GM10248 (cell line): Measurements from ENCODE around the gene GRB2.

Source experiments
- CTCF ChIA-PET: fragments of 300-600 bp; sonication (Branson Sonifier 250); formaldehyde crosslinking; extraction: SDS; loops from one replicate; lab custom pipeline; 2021; ENCODE audit warnings: antibody characterized with exemption; lab: Yijun Ruan, JAX
- POLR2A ChIA-PET: fragments of 350-650 bp; sonication (Branson Sonifier 250); formaldehyde crosslinking; extraction: SDS; loops from one replicate; lab custom pipeline; 2020; ENCODE audit warnings: antibody characterized with exemption; lab: Yijun Ruan, JAX
- DNase-seq: peaks from one replicate; pipeline ENCODE4 v3.0.0; 2012; ENCODE audit errors: extremely low spot score
- CTCF ChIP-seq: IDR thresholded peaks from 2 replicates; pipeline ENCODE4 v1.5.1; 2012; ENCODE audit warnings: mild to moderate bottlenecking, low read depth; ENCODE audit errors: extremely low read depth, missing control alignments, control extremely low read depth

The GRB2 gene

GRCh38 chr17:75317671-75318070 lies 87.8 kb downstream of the GRB2 start:
- ChIA-PET CTCF (interaction anchor here (1.1 to 2.9 kb wide), 9 partner anchors 8 to 76 kb away, joined by 3 to 12 read pairs (median 4); partner anchors contain the start of gene MIF4GD), POLR2A (no interaction called here)
- no peak for TF ChIP-seq CTCF
- DNase-seq = no peak

DNA sequence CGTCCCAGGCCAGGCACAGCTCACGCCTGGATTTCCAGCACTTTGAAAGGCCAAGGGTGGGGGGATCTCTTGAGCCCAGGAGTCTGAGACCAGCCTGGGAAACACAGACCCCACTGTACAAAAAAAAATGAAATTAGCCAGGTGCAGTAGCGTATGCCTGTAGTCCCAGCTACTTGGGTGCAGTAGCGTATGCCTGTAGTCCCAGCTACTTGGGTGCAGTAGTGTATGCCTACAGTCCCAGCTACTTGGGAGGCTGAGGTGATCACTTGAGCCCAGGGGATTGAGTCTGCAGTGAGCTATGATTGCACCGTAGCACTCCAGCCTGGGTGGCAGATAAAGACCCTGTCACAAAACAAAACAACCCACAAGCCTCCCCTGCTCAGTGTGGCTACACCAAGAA lies 89.2 kb downstream of the GRB2 start:
- ChIA-PET POLR2A (interaction anchor here (1.0 to 1.7 kb wide), 5 partner anchors 19 to 90 kb away, joined by 3 to 14 read pairs (median 6); partner anchors contain the start of genes MIF4GD and SLC25A19), CTCF (interaction anchor here (0.7 to 2.9 kb wide), 13 partner anchors 9 to 203 kb away, joined by 3 to 12 read pairs (median 4); partner anchors contain the start of genes MIF4GD and SLC25A19)
- TF ChIP-seq CTCF = no peak
- no peak for DNase-seq

DNA sequence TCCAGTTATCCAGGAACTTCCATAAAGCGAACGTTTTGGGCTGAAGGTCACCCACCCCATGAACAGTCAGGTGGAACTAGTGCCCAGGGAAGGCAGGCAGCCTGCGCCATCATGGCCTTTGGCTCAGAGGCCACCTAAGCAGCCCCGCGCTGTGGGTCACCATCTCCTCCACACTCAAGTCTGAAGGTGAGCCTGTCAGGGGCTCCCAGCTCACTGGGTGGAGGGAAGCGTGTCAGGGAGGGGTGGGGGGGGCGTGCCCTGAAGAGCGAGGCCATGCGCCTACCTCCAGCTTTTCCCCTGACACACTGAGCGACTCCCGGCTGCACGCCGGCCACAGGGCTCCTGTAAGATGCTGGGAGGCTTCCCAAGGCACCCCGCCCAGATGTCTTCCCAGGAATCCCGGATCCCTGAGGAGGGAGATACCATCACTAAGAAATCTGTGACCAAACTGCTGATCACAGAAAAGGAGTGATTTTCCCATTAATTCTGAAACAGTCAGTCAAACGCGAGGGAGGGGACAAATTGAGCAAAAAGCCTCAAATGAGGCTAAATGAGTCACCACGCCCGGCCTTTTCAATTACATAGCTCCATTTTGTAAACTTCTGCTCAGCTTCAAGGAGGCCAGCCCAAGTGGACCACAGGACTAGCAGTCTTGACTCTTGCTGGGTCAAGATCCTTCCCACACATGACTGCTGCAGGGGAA lies 89.8 kb downstream of the GRB2 start:
- POLR2A ChIA-PET = interaction anchor here (1.0 to 1.7 kb wide), 5 partner anchors 19 to 90 kb away, joined by 3 to 14 read pairs (median 6); partner anchors contain the start of genes MIF4GD and SLC25A19
- TF ChIP-seq CTCF = no peak
- peak; percentile 56 for DNase-seq
- CTCF ChIA-PET = interaction anchor here (0.7 to 2.9 kb wide), 15 partner anchors 8 to 202 kb away, joined by 3 to 12 read pairs (median 4); partner anchors contain the start of genes MIF4GD and SLC25A19

DNA sequence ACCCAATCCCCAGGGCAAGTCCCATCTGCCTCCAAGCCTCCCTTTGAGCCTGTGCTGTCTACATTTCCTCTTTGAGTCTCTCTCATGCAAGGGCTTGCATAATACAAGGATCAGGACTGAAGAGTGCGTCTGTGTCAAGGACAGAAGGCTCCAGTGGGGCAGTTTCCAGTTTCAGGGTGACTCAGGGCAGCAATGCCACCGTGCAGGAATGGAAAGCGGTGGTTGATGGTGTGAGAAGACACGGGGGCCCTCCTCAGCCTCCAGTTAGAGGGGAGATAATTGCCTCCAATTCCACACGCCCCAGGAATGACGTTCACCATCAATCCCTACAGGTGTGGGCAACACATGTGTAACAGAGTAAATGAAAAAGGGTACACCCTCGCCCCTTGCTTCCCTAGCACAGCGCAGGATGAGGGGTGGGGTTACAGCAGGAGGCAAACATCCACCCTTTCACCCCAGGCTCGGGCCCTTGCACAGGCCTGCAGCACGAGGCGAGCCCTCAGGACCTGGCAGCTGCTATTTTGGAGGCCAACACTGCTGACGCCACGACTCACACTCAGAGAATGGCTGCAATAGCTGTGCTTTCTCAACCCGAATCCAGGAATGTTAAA lies 91.4 kb downstream of the GRB2 start:
- DNase-seq = peak; percentile 64
- POLR2A ChIA-PET = no interaction called here
- CTCF ChIA-PET = interaction anchor here (1.2 to 1.6 kb wide), 2 partner anchors 43 to 89 kb away, joined by 3 to 4 read pairs; partner anchors contain the start of gene MIF4GD
- TF ChIP-seq CTCF = no peak

DNA sequence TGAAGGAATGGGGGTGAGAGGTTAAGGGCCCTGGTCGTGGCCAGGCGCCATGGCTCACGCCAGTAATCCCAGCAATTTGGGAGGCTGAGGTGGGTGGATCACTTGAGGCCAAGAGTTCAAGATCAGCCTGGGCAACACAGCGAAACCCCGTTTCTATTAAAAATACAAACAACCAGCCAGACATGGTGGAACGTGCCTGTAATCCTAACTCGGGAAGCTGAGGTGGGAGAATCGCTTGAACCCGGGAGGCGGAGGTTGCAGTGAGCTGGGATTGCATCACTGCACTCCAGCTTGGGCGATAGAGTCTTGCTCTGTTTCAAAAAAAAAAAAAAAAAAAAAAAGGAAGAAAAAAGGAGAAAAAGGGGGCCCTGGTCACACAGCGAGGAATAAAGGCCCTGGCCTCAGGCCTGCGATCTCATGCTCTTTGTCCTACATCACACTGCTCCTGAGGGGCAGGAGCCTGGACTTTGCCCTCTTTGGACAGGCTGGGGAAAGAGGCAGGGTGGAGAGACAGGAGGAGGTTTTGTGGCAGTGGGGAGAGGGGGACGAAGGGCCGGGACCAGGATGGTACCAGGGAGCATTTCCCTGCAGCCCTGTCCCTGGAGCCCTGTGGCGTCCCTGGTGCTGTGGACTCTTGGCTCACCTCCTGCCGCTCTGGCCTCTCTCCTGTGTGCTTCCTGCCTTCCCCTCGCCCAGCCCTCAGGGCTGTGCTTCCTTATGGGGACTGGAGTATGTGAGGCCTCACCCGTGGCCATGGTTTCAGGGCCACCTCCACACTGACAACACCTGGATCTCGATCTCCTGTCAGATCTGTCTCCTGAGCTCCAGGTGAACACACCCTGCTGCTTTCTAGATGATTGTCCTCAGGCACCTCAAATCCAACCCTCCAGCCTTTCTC lies 96.5 kb downstream of the GRB2 start:
- TF ChIP-seq CTCF = no peak
- DNase-seq = no peak
- CTCF ChIA-PET = interaction anchor here (0.7 to 3.1 kb wide), 6 partner anchors 8 to 88 kb away, joined by 3 to 19 read pairs (median 6); partner anchors contain the start of gene MIF4GD
- POLR2A ChIA-PET = interaction anchor here (0.8 to 1.1 kb wide), 2 partner anchors 11 to 13 kb away, joined by 3 read pairs; no protein-coding TSS in a partner anchor
